GM19452 (cell line): Measurements from ENCODE around the gene RHBDL1.
A peak's percentile ranks its signal among the peaks of the same experiment; 100 is the strongest.

Source experiments
- ATAC-seq: cut with Tn5 transposase; IDR thresholded peaks from one replicate; pipeline ENCODE4 v1.9.1; 2021; ENCODE audit not compliant: unreplicated experiment

RHBDL1 gene

DNA sequence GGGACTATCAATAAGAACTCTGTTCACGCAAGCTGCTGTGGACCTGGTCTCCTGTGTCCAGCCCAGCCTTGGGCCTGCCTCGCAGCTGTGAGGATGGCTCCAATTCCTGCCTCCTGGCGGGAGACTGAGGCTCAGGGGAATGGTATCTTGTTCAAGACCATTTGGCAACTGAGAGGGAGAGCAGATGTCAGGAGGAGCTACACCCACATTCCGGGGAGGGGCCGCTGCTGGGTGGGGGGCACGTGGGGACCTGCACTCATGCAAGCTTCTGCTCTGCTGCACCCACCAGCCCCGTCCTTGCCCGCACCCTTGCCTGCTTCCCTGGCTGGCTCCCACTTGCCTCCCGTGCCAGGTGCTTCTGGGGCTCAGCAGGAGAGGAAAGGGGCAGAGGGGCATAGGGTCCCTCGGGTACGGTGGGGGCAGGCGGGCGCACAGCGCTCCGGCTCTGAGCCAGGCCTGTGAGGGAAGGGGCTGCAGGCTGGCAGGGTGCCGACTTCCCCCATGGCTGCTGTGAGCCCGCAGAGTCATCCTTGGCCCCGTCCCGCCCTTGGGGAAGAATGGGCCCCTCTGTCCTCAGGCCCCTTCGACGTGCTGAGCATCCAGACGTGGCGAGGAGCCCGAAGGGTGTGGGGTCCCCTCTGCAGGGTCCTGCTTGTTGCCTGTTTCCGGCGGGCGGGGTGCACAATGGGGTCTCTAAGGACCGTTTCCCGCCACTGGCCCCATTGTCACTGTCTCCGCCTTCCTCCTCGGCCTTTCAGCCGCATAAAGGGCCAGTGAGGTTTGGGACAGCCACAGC is 42.2 kb downstream of the RHBDL1 start:
- no peak for ATAC-seq

DNA sequence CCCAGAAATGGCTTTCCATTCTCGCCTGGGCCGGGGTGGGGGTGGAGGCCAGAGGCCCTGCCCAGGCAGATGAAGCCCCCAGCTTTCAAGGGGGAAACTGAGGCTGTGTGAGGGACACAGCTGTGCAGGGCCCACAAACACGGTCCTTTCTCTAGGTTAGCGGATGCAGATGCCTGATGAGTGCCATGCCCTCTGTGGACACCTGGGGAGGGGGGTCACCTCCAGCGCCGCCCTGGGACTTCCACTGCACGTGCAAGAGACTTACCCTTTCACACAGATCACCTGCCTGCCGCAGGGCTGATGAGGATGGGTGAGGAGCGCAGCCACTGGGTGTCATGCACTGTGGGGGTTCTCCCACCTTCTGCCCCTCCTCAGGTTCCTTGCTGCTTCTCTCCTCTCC is 42.9 kb downstream of the RHBDL1 start:
- ATAC-seq, result no peak

DNA sequence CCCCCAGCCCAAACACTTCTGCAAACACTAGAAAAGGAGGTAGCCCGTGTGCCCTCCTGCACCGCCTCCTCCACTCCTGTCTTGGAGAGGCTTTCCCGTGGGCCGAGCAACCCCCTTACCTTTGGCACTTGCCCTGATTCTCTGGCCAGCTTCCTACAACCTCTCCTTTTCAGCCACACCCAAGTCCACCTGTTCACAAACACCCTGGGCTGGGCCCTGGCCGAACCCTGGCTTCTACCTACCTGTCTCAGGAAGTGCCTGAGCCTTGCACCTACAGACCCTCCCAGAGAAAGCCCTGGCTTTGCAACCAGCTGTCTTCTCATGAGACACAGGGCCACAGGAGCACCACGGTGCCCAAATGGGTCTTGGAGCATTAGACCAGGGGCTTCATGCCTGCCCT is 43.5 kb downstream of the RHBDL1 start:
- no peak for ATAC-seq

DNA sequence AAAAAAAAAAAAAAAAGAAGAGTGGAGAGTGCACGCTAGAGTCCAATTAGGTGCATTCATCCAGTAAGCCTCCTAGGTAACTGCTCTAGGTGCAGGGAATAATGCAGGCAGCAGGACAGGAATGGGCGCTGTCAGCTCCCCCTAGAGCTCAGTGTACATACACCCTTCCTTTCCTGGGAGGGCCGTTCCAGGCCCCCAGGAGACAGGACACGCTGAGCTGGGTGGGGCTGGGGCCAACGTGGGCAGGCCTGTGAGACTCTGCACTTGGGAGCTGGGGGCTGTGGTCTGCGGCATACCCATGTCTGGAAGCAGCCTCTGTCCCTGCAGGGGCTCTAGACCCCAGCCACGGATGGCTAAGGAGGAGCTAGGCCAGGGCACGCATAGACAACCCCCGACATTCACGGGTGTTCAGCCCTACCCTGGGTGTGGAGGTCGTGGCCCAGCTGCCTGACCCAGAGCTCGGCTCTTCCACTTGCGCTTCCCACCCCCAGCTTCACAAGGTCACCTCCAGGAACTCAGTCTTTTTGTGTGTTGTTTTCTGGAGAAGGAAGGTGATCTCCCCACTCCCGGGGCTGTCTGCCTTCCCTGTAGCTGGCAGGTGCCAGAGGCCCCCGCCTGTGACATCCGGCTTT is 44.5 kb downstream of the RHBDL1 start:
- no peak for ATAC-seq

DNA sequence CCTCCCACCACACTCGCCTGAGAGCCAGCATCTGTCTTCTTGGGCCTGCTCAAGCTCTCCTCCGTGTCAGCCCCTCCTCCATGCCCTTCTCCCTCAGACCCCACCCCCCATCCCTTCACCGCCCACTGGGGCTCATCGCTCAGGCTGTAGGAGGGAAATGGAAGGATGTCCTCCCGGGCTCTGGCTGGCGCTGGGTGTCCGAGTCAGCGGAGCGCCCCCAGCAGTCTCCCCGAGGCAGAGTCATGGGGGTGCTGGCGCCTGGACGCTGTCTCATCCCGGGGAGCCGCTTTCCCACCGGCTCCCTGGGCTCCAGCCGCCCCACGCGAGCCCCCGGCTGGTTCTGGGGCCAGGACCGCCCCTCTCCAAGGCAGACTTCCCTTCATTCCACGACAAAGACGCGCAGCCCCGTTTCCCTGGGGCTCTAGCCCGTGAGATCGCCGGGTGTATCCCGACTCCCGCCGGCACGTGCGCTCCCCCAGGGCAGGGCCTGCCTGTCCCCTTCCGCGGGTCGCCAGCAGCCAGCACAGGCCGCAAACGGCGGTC is 45.0 kb downstream of the RHBDL1 start:
- peak; percentile 36 for ATAC-seq

DNA sequence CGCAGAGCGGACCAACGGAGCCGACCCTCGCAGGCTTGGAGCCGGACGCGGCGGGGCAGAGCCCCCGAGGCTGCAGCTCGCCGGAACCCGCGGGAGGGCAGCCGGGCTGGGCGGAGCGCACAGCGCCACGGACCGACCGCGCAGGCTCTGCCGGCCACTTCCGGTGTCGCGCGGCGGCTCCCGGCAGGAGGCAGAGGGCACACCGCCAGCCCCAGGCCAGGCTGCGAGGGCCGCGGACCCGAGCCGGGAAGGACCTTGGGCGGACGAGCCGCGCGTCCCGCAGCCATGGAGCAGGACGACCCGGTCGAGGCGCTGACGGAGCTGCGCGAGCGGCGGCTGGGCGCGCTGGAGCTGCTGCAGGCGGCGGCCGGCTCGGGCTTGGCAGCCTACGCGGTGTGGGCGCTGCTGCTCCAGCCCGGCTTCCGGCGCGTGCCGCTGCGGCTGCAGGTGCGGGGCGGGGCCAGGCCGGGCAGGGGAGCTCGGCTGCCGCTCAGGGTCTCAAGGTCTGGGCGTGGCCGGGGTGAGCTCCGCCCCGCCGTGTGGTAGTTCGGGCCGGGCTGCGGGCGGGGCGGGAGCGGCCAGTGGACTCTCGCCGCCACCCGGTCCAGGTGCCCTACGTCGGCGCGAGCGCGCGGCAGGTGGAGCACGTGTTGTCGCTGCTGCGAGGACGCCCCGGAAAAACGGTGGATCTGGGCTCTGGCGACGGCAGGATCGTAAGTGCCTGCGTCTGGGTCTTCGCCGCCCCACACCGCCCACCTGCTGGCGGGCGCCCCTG is 45.7 kb downstream of the RHBDL1 start, which contains the start of gene ANTKMT:
Gene ANTKMT, plus strand, starts transcription at position 157 of the 775 bp plus-strand sequence. Its CDS starts 129 bp downstream, at position 286.
- ATAC-seq, result peak; percentile 57

DNA sequence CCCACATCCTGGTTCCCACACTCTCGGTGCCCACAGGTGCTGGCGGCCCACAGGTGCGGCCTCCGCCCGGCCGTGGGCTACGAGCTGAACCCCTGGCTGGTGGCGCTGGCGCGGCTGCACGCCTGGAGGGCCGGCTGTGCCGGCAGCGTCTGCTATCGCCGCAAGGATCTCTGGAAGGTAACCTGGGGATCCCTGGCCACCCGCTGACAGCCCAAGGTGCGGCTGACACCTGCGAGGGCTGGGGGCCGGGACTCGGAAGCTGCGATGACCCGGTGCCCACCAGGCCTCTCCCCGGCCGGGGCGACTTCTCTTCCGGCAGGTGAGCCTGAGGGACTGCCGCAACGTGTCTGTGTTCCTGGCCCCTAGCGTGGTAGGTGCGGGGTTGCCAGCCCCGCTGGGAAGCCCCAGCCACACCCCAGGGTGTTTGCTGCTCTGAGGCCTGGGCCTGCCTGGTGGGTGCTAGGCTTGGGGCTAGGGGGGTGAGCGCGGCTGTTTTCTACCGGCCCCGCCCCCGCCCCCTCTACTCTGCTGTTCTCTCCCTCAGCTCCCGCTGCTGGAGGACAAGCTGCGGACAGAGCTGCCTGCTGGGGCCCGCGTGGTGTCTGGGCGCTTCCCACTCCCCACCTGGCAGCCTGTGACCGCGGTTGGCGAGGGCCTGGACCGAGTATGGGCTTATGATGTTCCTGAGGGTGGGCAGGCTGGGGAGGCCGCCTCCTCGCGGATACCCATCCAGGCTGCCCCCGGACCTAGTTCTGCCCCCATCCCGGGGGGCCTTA is 46.5 kb downstream of the RHBDL1 start:
- no peak for ATAC-seq

DNA sequence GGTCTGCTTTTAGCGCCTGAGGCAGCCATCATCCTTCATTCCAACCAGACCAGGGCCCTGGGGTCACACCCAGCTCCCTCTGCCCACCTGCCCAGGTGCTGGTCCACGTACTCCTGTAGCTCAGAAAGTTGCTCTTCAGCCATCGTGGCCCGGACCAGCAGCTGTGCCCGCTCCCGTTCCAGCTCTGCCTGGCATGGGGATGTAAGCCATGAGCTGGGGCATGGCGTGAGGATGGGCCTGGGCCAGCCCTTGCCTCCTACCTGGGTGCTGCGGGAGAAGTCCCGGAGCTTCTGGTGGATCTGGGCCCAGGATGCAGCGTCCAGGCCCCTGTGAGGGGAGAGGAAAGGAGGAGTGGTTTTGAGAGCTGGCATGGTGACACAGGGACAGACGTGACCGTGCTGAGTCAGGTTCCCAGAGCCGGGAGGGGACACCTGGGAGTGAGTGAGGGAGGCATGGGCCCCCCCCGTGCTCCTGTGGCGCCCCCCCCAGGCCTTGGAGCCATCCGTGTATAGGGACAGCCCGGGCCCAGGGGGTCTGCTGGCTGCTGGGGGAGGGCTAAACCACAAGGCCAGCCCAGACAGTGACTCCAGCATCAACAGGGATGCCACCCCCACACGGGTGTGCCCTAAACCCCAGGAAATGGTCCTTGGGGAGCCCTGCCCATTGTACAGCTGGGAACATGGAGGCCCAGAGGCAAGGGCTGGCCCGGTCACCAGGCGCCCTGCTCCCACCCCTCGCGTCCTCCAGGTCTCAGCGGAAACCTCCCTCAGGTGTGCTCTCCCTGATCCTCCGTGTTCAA is 47.6 kb downstream of the RHBDL1 start:
- ATAC-seq, result no peak

DNA sequence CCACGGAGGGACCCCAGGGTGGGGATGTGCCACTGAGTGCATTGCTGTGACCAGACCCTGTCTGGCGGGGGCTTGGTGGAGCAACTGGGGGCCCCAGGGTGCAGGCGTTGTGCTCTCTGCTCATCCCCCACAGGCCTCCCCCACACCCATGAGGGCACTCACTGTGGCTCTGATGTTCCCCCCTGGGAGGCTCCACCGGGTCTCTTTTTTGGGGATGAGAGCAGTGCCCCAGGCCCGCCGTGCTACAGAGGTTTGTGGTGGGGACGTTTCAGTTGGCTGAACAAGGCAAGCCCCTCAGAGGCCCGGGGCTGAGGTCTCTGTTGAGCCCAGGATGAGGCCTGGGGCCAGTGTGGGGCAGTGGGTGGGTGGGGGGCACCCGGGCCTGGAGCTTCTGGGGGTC is 48.2 kb downstream of the RHBDL1 start:
- no peak for ATAC-seq

DNA sequence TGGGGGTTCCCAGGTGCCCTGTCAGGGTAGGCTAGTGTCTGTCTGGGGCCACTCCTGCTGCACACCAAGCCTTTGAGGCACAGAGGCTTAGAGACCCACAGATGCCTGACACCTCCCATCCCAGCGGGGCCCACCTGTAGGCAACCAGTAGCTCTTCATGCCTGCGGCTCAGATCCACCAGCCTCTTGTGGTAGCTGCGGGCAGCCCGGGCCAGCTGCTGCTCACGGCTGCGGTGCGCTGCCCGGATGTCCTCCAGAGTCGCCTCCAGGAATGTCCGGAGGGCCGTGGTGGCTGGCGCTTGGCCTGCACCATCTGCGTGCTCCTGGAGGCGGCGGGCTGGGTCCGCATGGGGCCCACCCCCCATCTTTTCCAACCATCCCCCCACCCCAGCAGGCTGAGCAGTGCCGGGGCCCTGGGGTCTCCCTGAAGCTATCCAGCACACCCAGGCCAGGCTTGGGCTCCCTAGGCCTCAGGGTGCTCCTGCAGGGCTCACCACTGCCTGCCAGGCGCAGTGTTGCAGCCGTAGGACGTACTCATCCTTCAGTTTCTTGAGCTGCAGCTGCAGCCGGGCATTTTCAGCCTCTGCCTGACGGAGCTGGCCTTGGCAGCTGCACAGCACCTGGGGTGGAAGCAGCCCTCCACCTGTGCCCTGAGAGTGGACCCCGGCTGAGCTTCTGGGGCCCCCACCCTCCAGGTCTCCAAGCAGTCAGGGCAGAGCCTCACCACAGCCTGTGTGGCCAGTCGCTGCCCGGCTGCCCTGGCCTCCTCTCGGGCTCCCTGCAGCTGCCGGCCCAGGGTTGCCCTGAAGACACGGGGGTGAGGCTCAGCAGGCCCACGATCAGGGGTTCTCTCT is 48.9 kb downstream of the RHBDL1 start:
- ATAC-seq, result no peak

DNA sequence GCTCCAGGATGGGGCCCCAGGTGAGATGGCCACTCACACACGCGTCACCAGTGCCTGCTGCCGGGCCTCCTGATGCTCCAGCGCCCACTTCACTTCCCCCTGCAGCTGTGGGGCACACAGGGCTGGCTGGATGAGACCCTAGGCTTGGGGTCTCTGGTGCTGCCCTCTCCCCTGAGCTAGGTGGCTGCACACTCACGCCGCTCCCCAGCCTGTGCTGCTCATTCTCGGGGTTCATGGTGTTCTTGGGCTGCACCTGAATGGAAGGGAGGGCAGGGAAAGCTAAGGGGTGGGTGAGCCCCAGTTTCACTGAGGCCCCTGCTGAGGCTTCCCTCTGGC is 49.5 kb downstream of the RHBDL1 start:
- no peak for ATAC-seq

DNA sequence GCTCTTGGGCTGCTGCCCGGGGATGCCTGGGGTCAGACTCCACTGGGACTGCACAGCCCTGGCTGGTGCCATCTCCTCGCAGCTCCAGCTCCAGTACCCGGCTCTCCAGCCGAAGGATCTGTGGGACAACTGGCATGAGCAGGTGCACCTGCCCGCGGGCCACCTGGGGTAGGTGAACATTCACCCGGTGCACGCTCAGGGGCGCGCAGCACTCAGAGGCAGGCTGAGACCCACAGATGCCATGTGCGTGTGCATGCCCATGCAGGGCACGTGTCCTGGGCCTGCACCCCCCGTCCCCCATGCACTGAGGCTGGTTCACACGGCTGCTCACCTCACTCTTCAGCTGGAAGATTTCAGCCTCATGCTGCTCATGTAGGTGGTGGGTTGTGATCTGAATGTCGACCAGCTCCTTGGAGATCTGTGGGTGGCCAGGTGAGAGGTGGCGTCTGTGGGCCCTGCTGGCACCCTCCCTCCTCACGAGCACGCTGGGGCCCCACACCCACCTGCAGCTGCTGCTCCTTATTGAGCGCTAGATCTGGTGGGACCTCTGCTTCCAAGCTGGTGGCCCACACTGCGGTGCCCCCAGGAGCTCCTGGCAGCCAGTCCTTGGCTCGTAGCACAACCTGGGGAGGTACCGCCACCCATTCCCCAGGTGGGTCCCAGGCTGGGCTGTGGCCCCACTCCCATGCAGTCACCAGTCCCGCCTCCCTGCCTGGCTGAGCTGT is 50.2 kb downstream of the RHBDL1 start:
- no peak for ATAC-seq

DNA sequence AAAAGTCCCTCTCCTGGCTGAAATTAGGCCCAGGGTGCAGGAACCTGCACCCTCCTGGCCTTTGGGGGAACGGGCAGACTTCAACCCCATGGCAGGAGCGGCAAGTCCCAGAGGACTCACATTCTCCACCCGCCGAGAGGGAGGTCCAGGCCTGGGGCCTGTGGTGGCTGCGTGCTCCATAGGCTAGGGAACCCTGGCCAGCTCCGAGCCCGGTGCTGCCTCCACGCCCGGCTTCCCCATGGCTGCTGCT is 50.6 kb downstream of the RHBDL1 start:
- ATAC-seq, result no peak

DNA sequence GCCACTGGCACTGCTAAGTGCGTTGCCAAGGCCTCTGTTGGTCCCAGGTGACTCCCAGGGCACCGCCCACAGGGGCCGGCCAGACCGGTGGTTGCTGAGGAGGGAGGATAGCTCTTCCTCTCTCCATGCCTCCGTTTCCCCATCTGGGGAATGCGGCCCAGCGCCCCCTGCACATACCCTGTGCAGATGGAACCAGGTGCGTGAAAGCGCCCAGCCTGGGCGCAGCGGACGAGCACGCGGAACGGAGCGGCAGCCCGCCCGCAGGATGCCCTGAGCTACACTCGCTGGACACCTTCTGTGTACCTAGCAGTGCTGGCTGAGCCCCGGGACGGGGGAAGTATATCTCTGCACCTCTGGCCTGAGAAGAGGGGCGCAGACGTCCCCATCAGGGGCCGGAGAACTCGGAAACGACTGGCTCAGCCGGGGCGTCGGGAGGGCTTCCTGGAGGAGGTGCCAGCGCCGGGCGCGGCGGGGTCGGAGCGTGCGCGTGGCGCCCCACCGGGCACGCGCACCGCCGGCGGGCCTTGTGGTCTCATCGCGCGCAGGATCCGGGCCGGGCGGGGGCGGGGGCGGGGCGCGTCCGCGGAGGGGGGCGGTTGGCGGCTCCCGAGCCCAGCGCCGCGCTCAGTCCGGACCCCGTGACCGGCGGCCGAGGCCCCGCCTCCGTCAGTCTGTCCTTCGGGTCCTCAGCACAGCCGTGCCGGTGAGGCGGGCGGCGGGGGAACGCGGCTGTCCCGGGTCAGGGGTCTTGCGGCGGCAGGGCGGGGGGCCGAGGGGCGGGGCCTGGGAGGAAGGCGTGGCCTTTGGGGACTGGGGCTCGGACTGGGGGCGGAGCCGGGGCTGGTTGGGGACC is 51.2 kb downstream of the RHBDL1 start, which contains the start of the genes CCDC78 and HAGHL:
Gene CCDC78, minus strand, starts transcription at position 6 of the 853 bp plus-strand sequence. CDS start 76 bp downstream, outside the sequence.
Gene HAGHL, plus strand, starts transcription at position 669 of the 853 bp plus-strand sequence. CDS start 404 bp downstream, outside the sequence.
- ATAC-seq, result peak; percentile 36

DNA sequence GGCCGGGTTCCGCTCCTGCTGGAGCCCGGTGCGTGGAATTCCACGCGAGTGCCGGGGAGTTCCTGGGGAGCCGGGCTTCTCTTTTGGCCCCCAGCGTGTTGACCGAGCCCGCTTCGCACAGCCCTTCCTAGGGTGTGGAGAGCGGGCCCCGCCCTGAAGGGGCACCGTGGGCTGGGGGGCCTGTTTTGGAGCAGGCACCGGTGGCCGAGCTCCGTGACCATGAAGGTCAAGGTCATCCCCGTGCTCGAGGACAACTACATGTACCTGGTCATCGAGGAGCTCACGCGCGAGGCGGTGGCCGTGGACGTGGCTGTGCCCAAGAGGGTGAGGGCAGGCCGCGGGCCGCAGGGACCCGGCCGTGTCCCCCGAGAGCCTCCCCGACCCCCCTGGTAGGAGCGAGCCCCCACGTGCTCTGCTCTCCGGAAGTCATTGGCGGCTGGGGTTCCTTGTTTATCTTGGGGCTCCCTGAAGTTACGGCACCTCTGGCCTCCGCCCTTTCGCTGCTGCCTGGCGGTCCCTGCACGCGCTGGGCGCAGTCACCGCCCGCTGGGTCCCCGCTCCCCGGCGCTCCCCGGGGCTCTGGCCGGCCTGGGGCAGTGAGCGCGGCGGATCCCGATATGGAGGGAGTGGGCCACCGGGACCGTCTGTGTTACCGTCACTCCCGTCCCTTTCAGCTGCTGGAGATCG is 52.0 kb downstream of the RHBDL1 start:
- ATAC-seq, result peak; percentile 3
